IMR-90 (cell line): Measurements from ENCODE around the gene EFHB. TPM values are rescaled to one million over a fixed set of nuclear protein-coding genes. Genes with fewer than 3 reads are reported as not detected.
A peak's percentile ranks its signal among the peaks of the same experiment; 100 is the strongest.

ENCODE experiments used
- ATAC-seq: fragments of 200-7000 bp; cut with Tn5 transposase; 2 replicates; pipeline ENCODE4 v1.9.1; 2020; ENCODE audit warnings: low read depth, mild to moderate bottlenecking, moderate library complexity
- BruUV-seq: library from RNA; stranded (reverse); fragments of 400-500 nt; replicated peaks from 2 replicates; lab custom pipeline; 2021; lab: Mats Ljungman, UMichigan
- CTCF ChIA-PET: fragments of 300-600 bp; formaldehyde crosslinking; extraction: SDS; loops from one replicate; lab custom pipeline; 2021; ENCODE audit warnings: antibody characterized with exemption; lab: Yijun Ruan, JAX
- POLR2A ChIA-PET: fragments of 300-600 bp; sonication (Branson Sonifier 250); formaldehyde crosslinking; loops from one replicate; lab custom pipeline; 2022; ENCODE audit warnings: antibody characterized with exemption; ENCODE audit not compliant: unreplicated experiment; lab: Charles Lee
- DNase-seq: peaks from one replicate; pipeline ENCODE4 v3.0.0; 2013
- H2AFZ ChIP-seq: replicated peaks from 2 replicates; pipeline ENCODE3; 2013; ENCODE audit warnings: low read length, mild to moderate bottlenecking; ENCODE audit not compliant: poor library complexity
- H2AK5ac ChIP-seq: 2 replicates; pipeline ENCODE4 v1.6.1; 2013; ENCODE audit warnings: low read depth, low read length, inconsistent platforms
- H2AK9ac ChIP-seq: replicated peaks from 2 replicates; pipeline ENCODE3; 2013; ENCODE audit warnings: mild to moderate bottlenecking, low read depth, low read length, moderate library complexity; ENCODE audit not compliant: poor library complexity
- H2BK120ac ChIP-seq: 2 replicates; pipeline ENCODE4 v1.6.1; 2013; ENCODE audit warnings: low read depth, low read length, inconsistent platforms
- H2BK15ac ChIP-seq: 3 replicates; pipeline ENCODE4 v1.6.1; 2013; ENCODE audit warnings: low read depth, low read length, inconsistent platforms
- H2BK20ac ChIP-seq: 2 replicates; pipeline ENCODE4 v1.6.1; 2013; ENCODE audit warnings: low read depth, mild to moderate bottlenecking, inconsistent platforms, low read length, moderate library complexity
- H2BK5ac ChIP-seq: 2 replicates; pipeline ENCODE4 v1.6.1; 2013; ENCODE audit warnings: mild to moderate bottlenecking, low read depth, low read length, inconsistent platforms; ENCODE audit not compliant: poor library complexity, severe bottlenecking
- H3K14ac ChIP-seq: replicated peaks from 2 replicates; pipeline ENCODE4 v1.6.1; 2013; ENCODE audit warnings: low read depth, low read length, inconsistent platforms
- H3K18ac ChIP-seq: 2 replicates; pipeline ENCODE4 v1.6.1; 2013; ENCODE audit warnings: low read depth, low read length, control low read depth
- H3K23ac ChIP-seq: 2 replicates; pipeline ENCODE4 v1.6.1; 2013; ENCODE audit warnings: low read depth, low read length, inconsistent platforms
- H3K27ac ChIP-seq: 2 replicates; pipeline ENCODE4 v1.5.1; 2013; ENCODE audit warnings: mild to moderate bottlenecking, control low read depth, low read length; ENCODE audit not compliant: insufficient read depth
- H3K27me3 ChIP-seq: 2 replicates; pipeline ENCODE4 v1.6.1; 2013; ENCODE audit warnings: low read length; ENCODE audit not compliant: control insufficient read depth, insufficient read depth
- H3K36me3 ChIP-seq: 2 replicates; pipeline ENCODE4 v1.6.1; 2013; ENCODE audit warnings: low read length, mixed read lengths; ENCODE audit not compliant: control insufficient read depth, insufficient read depth
- H3K4ac ChIP-seq: 2 replicates; pipeline ENCODE4 v1.6.1; 2013; ENCODE audit warnings: low read depth, low read length, inconsistent platforms
- H3K4me1 ChIP-seq: 2 replicates; pipeline ENCODE4 v1.6.1; 2013; ENCODE audit warnings: low read length, mixed read lengths; ENCODE audit not compliant: control insufficient read depth, insufficient read depth
- H3K4me2 ChIP-seq: 2 replicates; pipeline ENCODE4 v1.6.1; 2013; ENCODE audit warnings: low read depth, mild to moderate bottlenecking, control low read depth, low read length, moderate library complexity
- H3K4me3 ChIP-seq: 2 replicates; pipeline ENCODE4 v1.5.1; 2013; ENCODE audit warnings: low read depth, mild to moderate bottlenecking, control low read depth, low read length, moderate library complexity; ENCODE audit not compliant: insufficient read depth
- H3K56ac ChIP-seq: 2 replicates; pipeline ENCODE4 v1.6.1; 2013; ENCODE audit warnings: low read length, inconsistent platforms; ENCODE audit not compliant: insufficient read depth; ENCODE audit errors: extremely low read depth
- H3K79me1 ChIP-seq, 2 experiments: 2 replicates each; pipeline ENCODE4 v1.6.1; 2013; ENCODE audit warnings: low read length in 2 of 2, inconsistent platforms in 1 of 2, low read depth in 1 of 2
- H3K9ac ChIP-seq: 2 replicates; pipeline ENCODE4 v1.6.1; 2013; ENCODE audit warnings: low read depth, low read length, control low read depth
- H3K9me1 ChIP-seq: 2 replicates; pipeline ENCODE4 v1.6.1; 2013; ENCODE audit warnings: low read length, inconsistent platforms; ENCODE audit not compliant: insufficient read depth
- H3K9me3 ChIP-seq: 2 replicates; pipeline ENCODE4 v1.6.1; 2013; ENCODE audit warnings: low read length; ENCODE audit not compliant: control insufficient read depth, insufficient read depth
- H4K20me1 ChIP-seq: 2 replicates; pipeline ENCODE4 v1.6.1; 2013; ENCODE audit warnings: low read length, inconsistent platforms; ENCODE audit not compliant: insufficient read depth
- H4K5ac ChIP-seq: 2 replicates; pipeline ENCODE4 v1.6.1; 2013; ENCODE audit warnings: mild to moderate bottlenecking, low read depth, low read length, control low read depth
- H4K8ac ChIP-seq, 2 experiments: 2 replicates each; pipeline ENCODE4 v1.6.1; 2013; ENCODE audit warnings: low read depth in 2 of 2, low read length in 2 of 2, control low read depth in 1 of 2, inconsistent platforms in 1 of 2
- H4K91ac ChIP-seq: 2 replicates; pipeline ENCODE4 v1.6.1; 2013; ENCODE audit warnings: low read depth, low read length, inconsistent platforms; ENCODE audit not compliant: insufficient read depth
- BHLHE40 ChIP-seq: fragments of 150-350 bp; IDR thresholded peaks from 2 replicates; pipeline ENCODE4 v1.6.1; 2016; ENCODE audit warnings: mild to moderate bottlenecking, low read depth, low read length
- CEBPB ChIP-seq: IDR thresholded peaks from 2 replicates; pipeline ENCODE4 v1.6.1; 2012; ENCODE audit warnings: low read depth, low read length, improper control_type of control experiment
- MAFK ChIP-seq: IDR thresholded peaks from 2 replicates; pipeline ENCODE4 v1.6.1; 2012; ENCODE audit warnings: low read depth, low read length, improper control_type of control experiment
- MAZ ChIP-seq: IDR thresholded peaks from 2 replicates; pipeline ENCODE4 v1.6.1; 2012; ENCODE audit warnings: low read depth, mild to moderate bottlenecking, low read length, improper control_type of control experiment, moderate library complexity, borderline replicate concordance
- MXI1 ChIP-seq: IDR thresholded peaks from 2 replicates; pipeline ENCODE4 v1.6.1; 2012; ENCODE audit warnings: low read depth, mild to moderate bottlenecking, low read length, moderate library complexity, borderline replicate concordance
- NFE2L2 ChIP-seq: fragments of 150-350 bp; IDR thresholded peaks from 2 replicates; pipeline ENCODE4 v1.6.1; 2016; ENCODE audit warnings: low read depth, mild to moderate bottlenecking, low read length
- RCOR1 ChIP-seq: IDR thresholded peaks from 2 replicates; pipeline ENCODE4 v1.6.1; 2012; ENCODE audit warnings: mild to moderate bottlenecking, low read length, improper control_type of control experiment; ENCODE audit not compliant: insufficient replicate concordance
- RFX5 ChIP-seq: IDR thresholded peaks from 2 replicates; pipeline ENCODE4 v1.8.0; 2012; ENCODE audit warnings: low read depth, mild to moderate bottlenecking, low read length, moderate library complexity
- WGBS, 2 experiments: methylation state at CpG; one replicate each; pipeline versions ENCODE4 v1.1.5 to v1.1.7; 2013; ENCODE audit warnings: missing lambda C conversion rate in 2 of 2; ENCODE audit not compliant: insufficient read length in 1 of 2; ENCODE audit errors: extremely low coverage in 2 of 2; 5-methylcytosine and 5-hydroxymethylcytosine counted together
- dilution Hi-C: fragments of 300-500 bp; cut with HindIII; formaldehyde crosslinking; loops from one replicate; pipeline ENCODE4 v1.14.3; 2018; ENCODE audit warnings: low sequenced_read_pairs; ENCODE audit not compliant: unreplicated experiment
- in situ Hi-C: fragments of 300-500 bp; cut with MboI; formaldehyde crosslinking; loops from 3 replicates; pipeline ENCODE4 v1.14.3; 2019; ENCODE audit warnings: low sequenced_read_pairs, inconsistent platforms, mixed read lengths
- intact Hi-C: fragments of 100-400 bp; cut with micrococcal nuclease; formaldehyde crosslinking; loops from 2 replicates; pipeline ENCODE4 v1.10.0; 2022
- polyA plus RNA-seq, 3 experiments: library from polyadenylated mRNA; depleted of rRNA; stranded (reverse); fragments of >200 nt; gene quantifications; 2 replicates each; pipeline ENCODE4 v1.2.3, GENCODE V29; 2012; ENCODE audit warnings: low replicate concordance in 1 of 3
- total RNA-seq: library from RNA; depleted of rRNA; stranded (reverse); fragments of >200 nt; gene quantifications from 2 replicates; pipeline ENCODE4 v1.2.3, GENCODE V29; 2012
- TF ChIP-seq, protein P1 (sequence below): fragments of 150-350 bp; IDR thresholded peaks from 2 replicates; pipeline ENCODE4 v1.6.1; 2017; ENCODE audit warnings: mild to moderate bottlenecking, antibody characterized with exemption, low read length, low read depth
- TF ChIP-seq, protein P2 (sequence below): fragments of 150-350 bp; IDR thresholded peaks from 2 replicates; pipeline ENCODE4 v1.6.1; 2016; ENCODE audit warnings: low read depth, mild to moderate bottlenecking, low read length, moderate library complexity, borderline replicate concordance

EFHB gene
- total and polyA plus RNA-seq, 2 of the 4 experiments (the other 2 are of a cell fraction): under 0.01 to 1.0 TPM

DNA sequence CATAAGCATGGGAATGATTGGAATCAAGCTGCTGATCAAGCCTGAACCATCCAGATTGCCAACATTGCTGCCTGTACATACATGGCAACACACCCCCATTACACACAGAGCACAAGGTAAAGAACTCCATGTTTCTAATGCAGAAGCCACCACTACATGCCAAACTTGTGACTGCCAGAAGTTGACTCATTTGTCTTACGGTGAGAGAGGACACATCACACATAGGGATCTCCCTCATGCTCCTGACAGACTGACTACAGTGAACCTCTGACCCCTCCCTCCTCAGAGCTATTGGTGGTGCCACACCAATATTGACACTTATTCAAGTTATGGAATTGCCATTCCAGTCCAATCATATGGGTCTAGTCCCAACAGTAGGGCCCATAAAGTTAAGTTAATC, 42.3 kb downstream of the EFHB start:
- no peak for ATAC-seq
- POLR2A ChIA-PET: no interaction called here
- no peak overlapping the region for H4K5ac ChIP-seq
- H2AFZ ChIP-seq: no peak overlapping the region
- CTCF ChIA-PET: no interaction called here
- H3K4me3 ChIP-seq: no peak overlapping the region
- no peaks in the 10 kb centered on the region for H3K36me3 ChIP-seq
- H3K9ac ChIP-seq: no peak overlapping the region
- H3K4ac ChIP-seq: 0 out of 2 replicates have a peak overlapping the region, but pooled peaks have one; percentile 57
- H3K56ac ChIP-seq: no peak overlapping the region
- peaks cover 9% of the 10 kb centered on the region; the same call in 1 of the 2 replicates for H3K9me1 ChIP-seq
- H3K27ac ChIP-seq: no peak overlapping the region
- H2BK15ac ChIP-seq: peak overlapping the region; percentile 29; the same call in 1 of the 3 replicates
- H2AK9ac ChIP-seq: no peak overlapping the region
- H3K4me2 ChIP-seq: no peak overlapping the region
- peak overlapping the region; percentile 87; the same call in 1 of the 2 replicates for H2AK5ac ChIP-seq
- H3K23ac ChIP-seq: no peak overlapping the region
- H2BK120ac ChIP-seq: peak overlapping the region; percentile 28; the same call in 1 of the 2 replicates
- H3K4me1 ChIP-seq: peaks cover 12% of the 10 kb centered on the region
- intact Hi-C loops (no loop called here), in situ Hi-C loops (loop anchor here (5.0 kb wide), 1 partner anchor 51 kb away; no protein-coding TSS in a partner anchor), dilution Hi-C loops (no loop called here)
- no TSS peak for BruUV-seq
- no peak overlapping the region for H4K91ac ChIP-seq
- no peaks in the 10 kb centered on the region for H3K79me1 ChIP-seq
- H4K8ac ChIP-seq: no peak overlapping the region
- H2BK5ac ChIP-seq: no peak overlapping the region
- H3K9me3 ChIP-seq: no peaks in the 10 kb centered on the region
- no peaks in the 10 kb centered on the region for H4K20me1 ChIP-seq
- peak overlapping the region; percentile 2; the same call in 1 of the 2 replicates for H3K14ac ChIP-seq
- no peak overlapping the region for H2BK20ac ChIP-seq
- H3K18ac ChIP-seq: no peak overlapping the region
- TF ChIP-seq RFX5: no peak
- no peak for TF ChIP-seq MXI1
- no peak for TF ChIP-seq RCOR1
- TF ChIP-seq, protein P1, sequence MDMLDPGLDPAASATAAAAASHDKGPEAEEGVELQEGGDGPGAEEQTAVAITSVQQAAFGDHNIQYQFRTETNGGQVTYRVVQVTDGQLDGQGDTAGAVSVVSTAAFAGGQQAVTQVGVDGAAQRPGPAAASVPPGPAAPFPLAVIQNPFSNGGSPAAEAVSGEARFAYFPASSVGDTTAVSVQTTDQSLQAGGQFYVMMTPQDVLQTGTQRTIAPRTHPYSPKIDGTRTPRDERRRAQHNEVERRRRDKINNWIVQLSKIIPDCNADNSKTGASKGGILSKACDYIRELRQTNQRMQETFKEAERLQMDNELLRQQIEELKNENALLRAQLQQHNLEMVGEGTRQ: no peak
- TF ChIP-seq, protein P2, sequence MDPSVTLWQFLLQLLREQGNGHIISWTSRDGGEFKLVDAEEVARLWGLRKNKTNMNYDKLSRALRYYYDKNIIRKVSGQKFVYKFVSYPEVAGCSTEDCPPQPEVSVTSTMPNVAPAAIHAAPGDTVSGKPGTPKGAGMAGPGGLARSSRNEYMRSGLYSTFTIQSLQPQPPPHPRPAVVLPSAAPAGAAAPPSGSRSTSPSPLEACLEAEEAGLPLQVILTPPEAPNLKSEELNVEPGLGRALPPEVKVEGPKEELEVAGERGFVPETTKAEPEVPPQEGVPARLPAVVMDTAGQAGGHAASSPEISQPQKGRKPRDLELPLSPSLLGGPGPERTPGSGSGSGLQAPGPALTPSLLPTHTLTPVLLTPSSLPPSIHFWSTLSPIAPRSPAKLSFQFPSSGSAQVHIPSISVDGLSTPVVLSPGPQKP: no peak
- no peak for TF ChIP-seq BHLHE40
- no peak for TF ChIP-seq MAZ
- TF ChIP-seq NFE2L2: no peak
- no peak for TF ChIP-seq CEBPB
- no peak for TF ChIP-seq MAFK
- no peaks in the 10 kb centered on the region for H3K27me3 ChIP-seq
- no CpG with 5 or more reads among the region's 1 CpG for WGBS, 2 experiments
- DNase-seq: peak; percentile 61
